Activated effector memory CD4-positive, alpha-beta T cell treated with Interleukin-2 at 50 U/mL for 16 hours (primary cell): ENCODE measurements around the gene EGFR.

Source experiments
- DNase-seq: peaks from one replicate; pipeline ENCODE4 v3.0.0-alpha.2; 2020

EGFR gene

GRCh38 chr7:55108401-55108800 is 89.6 kb downstream of the EGFR start:
- no peak for DNase-seq

- DNase-seq, result no peak
These were observed 90.0 kb downstream of the EGFR start for GRCh38 chr7:55108818-55109217.

- DNase-seq, result no peak
These were observed 90.8 kb downstream of the EGFR start for GRCh38 chr7:55109404-55110167.

GRCh38 chr7:55110282-55110992 is 91.6 kb downstream of the EGFR start:
- no peak for DNase-seq

GRCh38 chr7:55110993-55111361 is 92.2 kb downstream of the EGFR start:
- no peak for DNase-seq

- DNase-seq, result no peak
These were observed 93.2 kb downstream of the EGFR start for GRCh38 chr7:55112056-55112455.

- DNase-seq, result no peak
These were observed 95.1 kb downstream of the EGFR start for GRCh38 chr7:55113760-55114540.

- DNase-seq, result no peak
These were observed 98.5 kb downstream of the EGFR start for GRCh38 chr7:55117286-55117685.

- no peak for DNase-seq
These were observed 99.6 kb downstream of the EGFR start for GRCh38 chr7:55118426-55118825.

GRCh38 chr7:55119571-55119970 is 100.8 kb downstream of the EGFR start:
- DNase-seq, result no peak

- no peak for DNase-seq
These were observed 101.3 kb downstream of the EGFR start for GRCh38 chr7:55120074-55120473.

- no peak for DNase-seq
These were observed 101.8 kb downstream of the EGFR start for GRCh38 chr7:55120501-55121198.

- DNase-seq, result no peak
These were observed 102.4 kb downstream of the EGFR start for GRCh38 chr7:55121249-55121648.

GRCh38 chr7:55122263-55122662 is 103.4 kb downstream of the EGFR start:
- DNase-seq, result no peak

- DNase-seq, result no peak
These were observed 106.4 kb downstream of the EGFR start for GRCh38 chr7:55124989-55125875.

GRCh38 chr7:55127135-55127551 is 108.3 kb downstream of the EGFR start:
- no peak for DNase-seq

GRCh38 chr7:55127622-55128081 is 108.8 kb downstream of the EGFR start:
- no peak for DNase-seq

- DNase-seq, result no peak
These were observed 110.0 kb downstream of the EGFR start for GRCh38 chr7:55128693-55129394.

GRCh38 chr7:55129541-55130394 is 111.0 kb downstream of the EGFR start:
- no peak for DNase-seq
